ENCODE results near the gene ONECUT1.

GRCh38 chr15:52730594-52730993 is 59.5 kb downstream of the ONECUT1 start:
- TF ChIP-seq CTCF (IDR thresholded peaks at IDR 0.05) (no peak), POLR2A (IDR thresholded peaks at IDR 0.05) (no peak)

Measured in esophagus squamous epithelium (tissue), 4 donors.